H9 (cell line): ENCODE measurements around the gene NKX1-2. TPM values are rescaled to one million over a fixed set of nuclear protein-coding genes. Genes with fewer than 3 reads are reported as not detected.

Source experiments
- DNase-seq: peaks from one replicate; pipeline ENCODE4 v3.0.0-alpha.2; 2017
- H2AFZ ChIP-seq: one replicate; pipeline ENCODE4 v1.6.1; 2013; ENCODE audit warnings: mild to moderate bottlenecking, low read length, control low read depth, moderate library complexity
- H2AK5ac ChIP-seq: 2 replicates; pipeline ENCODE4 v1.6.1; 2013; ENCODE audit warnings: low read length, control low read depth, mixed read lengths; ENCODE audit not compliant: insufficient read length
- H2BK120ac ChIP-seq: one replicate; pipeline ENCODE4 v1.6.1; 2013; ENCODE audit warnings: low read depth, mild to moderate bottlenecking, low read length, control low read depth, inconsistent platforms; ENCODE audit not compliant: poor library complexity, severe bottlenecking
- H2BK12ac ChIP-seq: 2 replicates; pipeline ENCODE4 v1.6.1; 2013; ENCODE audit warnings: low read length, control low read depth, mixed read lengths, low read depth; ENCODE audit not compliant: insufficient read length
- H2BK15ac ChIP-seq: 2 replicates; pipeline ENCODE4 v1.6.1; 2013; ENCODE audit warnings: low read depth, low read length, control low read depth
- H2BK20ac ChIP-seq: one replicate; pipeline ENCODE4 v1.6.1; 2013; ENCODE audit warnings: low read depth, mild to moderate bottlenecking, low read length, control low read depth, inconsistent platforms; ENCODE audit not compliant: poor library complexity, severe bottlenecking
- H2BK5ac ChIP-seq: 2 replicates; pipeline ENCODE4 v1.6.1; 2013; ENCODE audit warnings: low read length, control low read depth, mixed read lengths; ENCODE audit not compliant: insufficient read length
- H3K14ac ChIP-seq: 2 replicates; pipeline ENCODE4 v1.6.1; 2013; ENCODE audit warnings: low read length, control low read depth; ENCODE audit not compliant: insufficient read depth
- H3K18ac ChIP-seq: 2 replicates; pipeline ENCODE4 v1.6.1; 2013; ENCODE audit warnings: low read depth, mild to moderate bottlenecking, mixed read lengths, low read length, control low read depth; ENCODE audit not compliant: insufficient read length
- H3K23ac ChIP-seq: 2 replicates; pipeline ENCODE4 v1.6.1; 2013; ENCODE audit warnings: low read length, control low read depth, mixed read lengths, low read depth; ENCODE audit not compliant: insufficient read length
- H3K23me2 ChIP-seq: 2 replicates; pipeline ENCODE4 v1.6.1; 2013; ENCODE audit warnings: low read depth, mild to moderate bottlenecking, mixed read lengths, low read length, control low read depth; ENCODE audit not compliant: insufficient read length, poor library complexity, severe bottlenecking
- H3K27ac ChIP-seq: 2 replicates; pipeline ENCODE4 v1.5.1; 2013; ENCODE audit warnings: low read length, control low read depth, mixed read lengths, low read depth; ENCODE audit not compliant: insufficient read length
- H3K27me3 ChIP-seq: 2 replicates; pipeline ENCODE4 v1.6.1; 2013; ENCODE audit warnings: low read length, control low read depth, inconsistent platforms; ENCODE audit not compliant: insufficient read depth
- H3K4ac ChIP-seq: 2 replicates; pipeline ENCODE4 v1.6.1; 2013; ENCODE audit warnings: low read depth, mild to moderate bottlenecking, control low read depth, inconsistent platforms, low read length, moderate library complexity
- H3K4me1 ChIP-seq: 2 replicates; pipeline ENCODE4 v1.6.1; 2013; ENCODE audit warnings: low read length, control low read depth, inconsistent platforms; ENCODE audit not compliant: insufficient read depth
- H3K4me2 ChIP-seq: 2 replicates; pipeline ENCODE4 v1.6.1; 2013; ENCODE audit warnings: low read length, control low read depth, mixed read lengths; ENCODE audit not compliant: insufficient read length, insufficient read depth
- H3K56ac ChIP-seq: 2 replicates; pipeline ENCODE4 v1.6.1; 2013; ENCODE audit warnings: low read depth, mild to moderate bottlenecking, mixed read lengths, low read length, control low read depth; ENCODE audit not compliant: insufficient read length
- H3K79me1 ChIP-seq: 2 replicates; pipeline ENCODE4 v1.6.1; 2013; ENCODE audit warnings: low read depth, mild to moderate bottlenecking, moderate library complexity, low read length, control low read depth, inconsistent platforms; ENCODE audit not compliant: insufficient read depth, poor library complexity, severe bottlenecking
- H3K79me2 ChIP-seq: 2 replicates; pipeline ENCODE4 v1.6.1; 2013; ENCODE audit warnings: low read length, control low read depth, inconsistent platforms; ENCODE audit not compliant: insufficient read depth
- H3K9ac ChIP-seq: 2 replicates; pipeline ENCODE4 v1.6.1; 2013; ENCODE audit warnings: low read length, control low read depth, mixed read lengths; ENCODE audit not compliant: insufficient read length; ENCODE audit errors: extremely low read depth
- H3K9me3 ChIP-seq: one replicate; pipeline ENCODE4 v1.6.1; 2013; ENCODE audit warnings: low read depth, low read length, inconsistent platforms; ENCODE audit not compliant: control insufficient read depth
- H3T11ph ChIP-seq: one replicate; pipeline ENCODE4 v1.6.1; 2013; ENCODE audit warnings: mild to moderate bottlenecking, low read length, control low read depth, inconsistent platforms
- H4K20me1 ChIP-seq: one replicate; pipeline ENCODE4 v1.6.1; 2013; ENCODE audit not compliant: control insufficient read depth, insufficient read length, insufficient read depth
- H4K5ac ChIP-seq: 2 replicates; pipeline ENCODE4 v1.6.1; 2013; ENCODE audit warnings: low read depth, mild to moderate bottlenecking, mixed read lengths, low read length, control low read depth; ENCODE audit not compliant: insufficient read length
- H4K8ac ChIP-seq: replicated peaks from 2 replicates; pipeline ENCODE4 v1.6.1; 2013; ENCODE audit warnings: low read length, control low read depth, mixed read lengths, low read depth; ENCODE audit not compliant: insufficient read length
- H4K91ac ChIP-seq: 2 replicates; pipeline ENCODE4 v1.6.1; 2013; ENCODE audit warnings: low read depth, mild to moderate bottlenecking, moderate library complexity, mixed read lengths, low read length, control low read depth; ENCODE audit not compliant: insufficient read length
- H3K27ac Mint-ChIP-seq, 3 experiments: 2 replicates in 2 of 3; 3 replicates in 1 of 3; pipeline ENCODE4 v1.8.0; 2020 to 2021; ENCODE audit warnings: mixed read lengths in 3 of 3, mild to moderate bottlenecking in 1 of 3, moderate library complexity in 1 of 3
- H3K27me3 Mint-ChIP-seq: 2 replicates; pipeline ENCODE4 v1.8.0; 2021; ENCODE audit warnings: low read depth, mild to moderate bottlenecking, moderate library complexity, mixed read lengths
- H3K36me3 Mint-ChIP-seq, 3 experiments: 2 replicates in 2 of 3; 3 replicates in 1 of 3; pipeline ENCODE4 v1.8.0; 2020 to 2021; ENCODE audit warnings: low read depth in 3 of 3, mixed read lengths in 3 of 3; ENCODE audit not compliant: insufficient read depth in 1 of 3
- H3K4me1 Mint-ChIP-seq, 2 experiments: 2 replicates each; pipeline ENCODE4 v1.8.0; 2020; ENCODE audit warnings: mixed read lengths in 2 of 2
- H3K4me3 Mint-ChIP-seq, 2 experiments: 2 replicates in 1 of 2; 3 replicates in 1 of 2; pipeline ENCODE4 v1.8.0; 2020 to 2021; ENCODE audit warnings: mild to moderate bottlenecking in 2 of 2, mixed read lengths in 2 of 2, moderate library complexity in 1 of 2
- H3K9me3 Mint-ChIP-seq, 2 experiments: 2 replicates in 1 of 2; 3 replicates in 1 of 2; pipeline ENCODE4 v1.8.0; 2020; ENCODE audit warnings: mild to moderate bottlenecking in 2 of 2, mixed read lengths in 2 of 2, moderate library complexity in 1 of 2
- CTCF ChIP-seq: fragments of 200-600 bp; sonication (generic); conservative IDR thresholded peaks from 3 replicates; pipeline ENCODE4 v1.8.0; 2021; ENCODE audit warnings: antibody characterized with exemption, mild to moderate bottlenecking
- WGBS: extraction: QIAGEN DNeasy Blood & Tissue Kit; methylation state at CpG from one replicate; pipeline ENCODE4 v1.1.7; 2013; ENCODE audit warnings: missing lambda C conversion rate, low lambda C conversion rate, mixed read lengths; ENCODE audit not compliant: insufficient read length; ENCODE audit errors: extremely low coverage; 5-methylcytosine and 5-hydroxymethylcytosine counted together
- total RNA-seq: library from RNA; stranded (reverse); gene quantifications from 2 replicates; pipeline ENCODE4 v1.2.1, GENCODE V29; 2021

Gene NKX1-2
- total RNA-seq, 1 experiment from 2014 or later, result 15.3 TPM

- Histone ChIP-seq H2AFZ (no peak overlapping the region), H2BK12ac (no peak overlapping the region), H2BK15ac (no peak overlapping the region), H3K79me1 (peaks cover 6% of the 10 kb centered on the region), H3K9ac (no peak overlapping the region), H3K27me3 (no peaks in the 10 kb centered on the region), H4K20me1 (no peaks in the 10 kb centered on the region), H2BK20ac (no peak overlapping the region), H4K5ac (no peak overlapping the region), H3K23me2 (no peaks in the 10 kb centered on the region), H4K8ac (no peak overlapping the region), H2AK5ac (no peak overlapping the region), H2BK120ac (no peak overlapping the region), H3K9me3 (no peaks in the 10 kb centered on the region), H3K14ac (no peak overlapping the region), H3K27ac (no peak overlapping the region), H3K56ac (no peak overlapping the region), H3T11ph (no peak overlapping the region), H3K79me2 (peaks cover 3% of the 10 kb centered on the region; the same call in 1 of the 2 replicates), H3K18ac (no peak overlapping the region), H3K4ac (no peak overlapping the region), H2BK5ac (no peak overlapping the region), H3K4me2 (no peak overlapping the region), H3K23ac (no peak overlapping the region), H4K91ac (no peak overlapping the region), H3K4me1 (no peaks in the 10 kb centered on the region)
- TF ChIP-seq CTCF, result no peak
- no CpG with 5 or more reads among the region's 2 CpGs for WGBS
- peaks cover 4 to 6% of the 10 kb centered on the region in 2 experiments for H3K4me1 Mint-ChIP-seq
- no peak overlapping the region for H3K4me3 Mint-ChIP-seq
- DNase-seq, result no peak
- peaks cover 16 to 42% (median 16%) of the 10 kb centered on the region in 3 experiments; a peak in 6 of 7 replicates for H3K36me3 Mint-ChIP-seq
- H3K27me3 Mint-ChIP-seq, result no peaks in the 10 kb centered on the region
- no peak overlapping the region for H3K27ac Mint-ChIP-seq
- H3K9me3 Mint-ChIP-seq, result no peaks in the 10 kb centered on the region
Measured at GRCh38 chr10:124408357-124408756, 41.5 kb downstream of the NKX1-2 start.
